Activated T-cell treated with anti-CD3 and anti-CD28 coated beads for 1 hour (primary cell): ENCODE measurements around the gene DYTN.

Experiments used
- DNase-seq: peaks from one replicate; pipeline ENCODE4 v3.0.0-alpha.2; 2020; ENCODE audit warnings: low read depth

The DYTN gene

DNA sequence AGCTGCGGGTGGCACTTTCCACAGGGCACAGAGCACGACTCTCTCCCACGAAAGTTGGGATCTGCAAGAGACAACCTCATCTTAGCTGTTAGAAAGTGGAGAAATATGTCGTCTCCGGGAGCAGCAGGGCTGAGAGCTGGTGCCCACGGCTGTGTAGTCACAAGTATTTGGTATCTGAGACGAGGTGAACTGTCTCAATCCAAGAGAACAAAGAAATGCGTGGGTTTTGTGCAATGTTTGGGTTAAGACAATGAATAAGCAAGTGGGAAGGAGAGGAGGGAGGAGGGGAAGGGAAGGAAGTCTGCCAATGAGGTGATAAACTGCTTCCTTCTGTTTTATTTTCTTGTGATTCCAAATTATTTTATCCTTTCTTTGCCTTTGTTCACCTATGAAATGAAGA lies 18.0 kb downstream of the DYTN start:
- DNase-seq: no peak

DNA sequence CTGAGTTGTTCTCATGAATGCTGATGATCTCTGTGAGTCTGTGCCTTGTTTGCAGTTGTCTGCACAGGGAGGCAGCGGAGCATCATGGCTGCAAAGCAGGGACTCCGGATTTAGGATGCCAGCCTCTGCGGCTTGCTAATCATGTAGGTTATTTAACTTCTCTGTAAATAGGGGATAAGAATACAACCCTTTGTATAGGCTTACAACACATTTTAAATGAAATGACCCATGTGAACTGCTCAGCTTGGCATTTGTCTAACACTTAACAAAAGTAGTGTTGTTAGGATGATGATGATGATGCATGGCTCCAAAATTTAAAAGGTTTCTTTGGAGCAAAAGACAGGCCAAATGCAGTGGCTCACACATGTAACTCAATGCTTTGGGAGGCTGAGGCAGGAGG lies 19.4 kb downstream of the DYTN start:
- DNase-seq: no peak

DNA sequence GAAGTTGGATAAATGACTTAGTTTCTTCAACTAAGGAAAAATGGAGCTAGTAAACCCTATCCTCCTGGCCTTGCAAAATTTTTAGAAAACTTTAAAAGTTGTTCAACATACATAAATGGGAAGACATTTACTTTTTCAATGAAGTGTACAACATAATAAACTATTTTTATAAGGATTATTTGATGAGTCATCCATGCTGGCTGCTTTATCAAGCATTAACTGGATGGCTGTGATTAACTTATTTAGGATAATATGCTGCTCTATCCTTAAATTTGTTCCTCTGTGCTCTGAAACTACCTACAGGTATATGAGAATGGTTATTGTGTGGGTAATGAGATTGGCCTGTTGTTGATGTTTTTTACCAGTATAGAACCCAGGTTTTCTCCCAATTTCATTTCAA lies 21.3 kb downstream of the DYTN start:
- no peak for DNase-seq

DNA sequence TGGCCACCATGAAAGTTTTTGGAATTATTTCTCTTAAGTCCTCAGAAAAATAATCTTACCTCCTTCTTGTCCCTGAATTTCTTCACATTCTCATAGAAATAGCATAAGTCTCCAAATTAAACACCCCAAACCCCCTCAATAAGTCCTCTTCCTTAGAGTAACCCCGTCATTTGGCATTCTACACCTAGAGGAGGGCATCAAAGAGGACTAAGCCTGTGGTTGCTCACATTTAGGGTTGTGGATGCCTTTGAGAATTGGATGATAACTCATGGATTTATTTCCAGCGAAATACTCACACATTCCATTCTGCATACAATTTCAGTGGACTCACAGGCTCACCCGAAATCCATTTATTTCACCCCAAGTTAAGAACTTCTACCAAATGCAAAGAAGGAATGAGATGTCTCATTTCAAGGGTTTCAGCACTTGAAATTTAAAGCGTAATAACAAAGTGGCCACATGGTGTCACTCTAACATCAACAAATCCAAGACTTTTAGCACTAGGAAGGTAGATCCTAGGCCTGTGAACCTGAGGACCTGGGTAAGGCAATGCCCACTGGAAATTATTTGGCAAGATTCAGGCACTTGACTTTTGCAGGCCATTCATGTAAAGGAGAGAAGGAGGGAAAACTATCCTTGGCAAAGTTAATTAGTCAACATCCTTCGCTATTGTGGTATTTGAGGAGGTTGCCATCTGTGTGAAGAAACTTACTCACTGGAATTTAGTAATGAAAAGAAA lies 24.6 kb downstream of the DYTN start:
- DNase-seq: no peak

DNA sequence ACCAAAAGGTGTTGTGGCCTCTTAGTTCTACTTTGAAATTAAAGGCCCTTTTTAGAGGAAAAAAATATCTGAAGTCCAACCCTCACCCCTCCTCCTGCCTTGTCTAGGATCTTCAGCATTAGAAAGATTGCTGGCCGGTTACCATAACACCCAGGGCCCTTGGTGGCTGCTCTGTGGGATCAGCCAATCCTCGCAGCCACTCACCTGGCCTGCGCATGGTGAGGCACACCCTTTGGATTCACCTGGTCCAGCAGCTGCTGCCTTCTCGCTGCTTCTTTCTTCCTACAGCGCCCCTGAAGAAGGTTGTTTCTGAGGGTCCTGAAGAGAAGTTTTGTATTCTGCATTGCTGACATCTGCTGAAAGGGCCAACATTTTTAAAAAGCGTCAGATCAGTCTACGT lies 25.2 kb downstream of the DYTN start:
- no peak for DNase-seq

DNA sequence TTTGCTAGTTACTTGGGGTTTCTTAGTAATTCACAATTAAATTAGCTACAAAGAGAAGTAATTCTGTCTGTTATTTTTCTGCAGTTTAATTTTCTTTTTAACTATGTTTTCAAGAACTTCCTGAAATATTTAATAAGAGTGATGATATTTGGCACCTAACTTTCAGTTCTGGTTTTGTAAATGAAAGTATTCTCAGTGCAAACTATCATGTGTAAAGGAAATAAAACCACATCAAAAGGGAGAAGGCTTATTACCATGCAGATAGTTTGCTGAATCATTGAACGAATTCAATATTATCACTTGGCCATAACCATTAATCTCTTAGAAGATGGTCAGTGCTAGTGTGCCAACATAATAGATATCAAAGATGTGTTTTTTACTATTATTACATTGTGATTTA lies 29.2 kb downstream of the DYTN start:
- DNase-seq: no peak

DNA sequence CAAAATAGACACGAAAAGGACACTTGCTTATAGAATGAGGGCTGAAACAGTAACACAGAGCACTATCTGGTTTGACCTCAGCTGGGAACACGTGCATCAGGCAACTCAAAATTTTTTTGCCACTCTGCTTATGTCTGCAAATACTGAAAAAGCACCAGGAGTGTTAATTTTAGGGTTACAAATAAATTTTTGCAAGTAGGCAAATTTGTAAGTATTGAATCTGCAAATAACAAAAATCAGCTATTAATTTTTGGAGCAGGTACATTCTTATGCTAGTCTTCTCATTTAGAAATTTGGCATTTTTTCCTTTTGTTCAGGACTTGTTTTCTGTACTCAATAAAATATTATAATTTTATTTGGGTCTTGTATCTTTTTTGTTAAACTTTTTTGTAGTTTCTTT lies 29.7 kb downstream of the DYTN start:
- DNase-seq: no peak

DNA sequence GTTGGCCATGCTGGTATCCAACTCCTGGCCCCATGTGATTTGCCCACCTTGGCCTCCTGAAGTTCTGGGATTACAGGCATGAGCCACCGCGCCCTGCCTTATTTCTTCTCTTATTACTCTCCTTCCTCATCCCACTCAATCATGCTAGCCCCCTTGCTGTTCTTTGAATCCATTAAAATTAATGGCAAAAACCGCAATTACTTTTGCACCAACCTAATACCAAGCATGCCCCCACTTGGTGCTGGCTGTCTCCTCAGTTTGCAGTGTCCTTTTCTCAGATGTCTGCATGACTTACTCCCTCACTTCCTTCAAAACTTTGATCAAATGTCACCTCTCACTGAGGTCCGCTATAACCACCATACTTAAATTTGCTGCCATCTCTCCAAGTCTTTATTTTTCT lies 34.6 kb downstream of the DYTN start:
- no peak for DNase-seq

DNA sequence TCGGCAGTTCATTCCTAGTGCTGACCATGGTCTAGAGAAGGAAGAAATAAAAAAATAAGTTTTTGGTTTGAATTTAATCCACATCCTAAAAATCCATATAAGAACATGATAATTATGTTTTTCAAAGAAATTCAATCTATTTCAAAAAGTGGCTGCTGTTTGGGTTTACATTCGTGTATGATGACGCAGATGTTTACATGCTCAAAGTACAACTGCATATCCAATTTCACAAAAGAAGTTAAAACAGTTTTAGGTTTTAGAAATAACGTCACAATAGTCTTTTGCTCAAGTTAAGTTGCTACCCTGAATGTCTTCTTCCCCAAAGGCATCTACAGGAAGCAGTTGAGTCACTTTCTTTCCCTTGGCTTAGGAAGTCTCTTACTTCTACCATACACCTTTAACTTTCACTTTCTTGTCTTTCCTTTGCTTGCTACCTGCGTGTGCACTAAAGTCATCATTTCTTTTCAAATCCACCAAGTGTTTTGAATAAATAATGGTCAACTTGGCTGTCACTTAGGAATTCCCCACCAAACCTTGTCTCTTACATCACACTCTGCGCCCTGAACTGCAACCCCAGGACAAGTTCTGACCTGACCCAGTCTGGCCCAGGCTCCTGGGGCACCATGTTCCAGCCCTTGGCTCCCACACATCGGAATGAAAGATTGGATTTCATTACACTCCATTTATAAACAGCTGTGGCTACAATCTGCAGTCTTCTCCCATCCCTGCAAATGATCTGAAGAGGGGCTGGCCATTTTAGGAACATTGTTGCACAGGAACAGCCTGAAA lies 47.5 kb downstream of the DYTN start:
- DNase-seq: no peak

DNA sequence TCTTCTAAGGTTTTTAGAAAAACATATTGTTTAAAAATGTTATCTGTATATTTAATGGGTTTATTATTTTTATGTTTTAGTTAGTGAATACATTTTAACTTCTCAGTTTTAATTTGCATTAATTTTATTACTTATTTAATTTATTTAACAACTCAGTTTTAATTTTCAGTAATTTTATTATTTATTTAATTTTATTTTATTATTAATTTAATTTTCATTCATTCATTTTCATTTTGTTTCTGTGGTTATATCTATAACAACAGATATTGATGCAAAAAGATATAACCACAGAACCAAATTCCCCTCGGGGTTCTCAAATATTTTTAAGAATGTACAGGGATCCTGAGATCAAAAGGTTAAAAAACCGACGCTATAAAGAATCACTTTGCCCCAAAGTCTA lies 52.9 kb downstream of the DYTN start:
- no peak for DNase-seq

DNA sequence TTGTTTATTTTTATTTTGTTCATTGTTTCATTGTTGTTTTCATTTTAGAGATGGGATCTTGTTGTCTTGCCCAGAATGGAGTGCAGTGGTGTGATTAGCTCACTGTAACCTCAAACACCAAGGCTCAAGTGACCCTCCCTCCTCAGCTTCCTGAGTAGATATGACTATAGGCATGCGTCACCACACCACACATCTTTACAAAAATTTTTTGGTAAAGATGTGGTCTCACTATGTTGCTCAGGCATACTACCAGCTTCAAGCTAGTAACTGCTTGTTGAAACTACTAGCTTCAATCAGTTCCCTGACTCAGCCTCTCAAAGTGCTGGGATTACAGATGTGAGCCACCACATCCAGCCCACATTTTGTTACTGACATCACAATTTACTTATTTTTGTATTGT lies 61.1 kb downstream of the DYTN start:
- DNase-seq: no peak

DNA sequence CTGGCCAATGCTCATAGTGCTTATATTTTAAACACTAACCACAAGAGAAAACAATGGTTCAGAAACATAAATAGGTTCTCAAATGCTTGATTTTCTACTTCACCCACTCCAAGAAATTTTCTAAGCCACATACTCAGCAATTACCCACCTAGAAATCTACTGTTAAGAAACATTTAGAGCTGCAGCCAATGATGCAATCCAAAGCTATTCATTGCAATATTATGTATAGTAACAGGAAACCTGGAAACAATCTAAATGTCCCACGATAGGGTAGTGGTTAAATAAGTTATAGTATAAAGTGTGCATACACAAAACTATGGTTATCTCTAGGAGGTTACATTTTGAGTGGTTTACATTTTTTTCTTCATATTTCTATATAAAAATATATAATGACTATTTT lies 70.2 kb downstream of the DYTN start:
- no peak for DNase-seq

DNA sequence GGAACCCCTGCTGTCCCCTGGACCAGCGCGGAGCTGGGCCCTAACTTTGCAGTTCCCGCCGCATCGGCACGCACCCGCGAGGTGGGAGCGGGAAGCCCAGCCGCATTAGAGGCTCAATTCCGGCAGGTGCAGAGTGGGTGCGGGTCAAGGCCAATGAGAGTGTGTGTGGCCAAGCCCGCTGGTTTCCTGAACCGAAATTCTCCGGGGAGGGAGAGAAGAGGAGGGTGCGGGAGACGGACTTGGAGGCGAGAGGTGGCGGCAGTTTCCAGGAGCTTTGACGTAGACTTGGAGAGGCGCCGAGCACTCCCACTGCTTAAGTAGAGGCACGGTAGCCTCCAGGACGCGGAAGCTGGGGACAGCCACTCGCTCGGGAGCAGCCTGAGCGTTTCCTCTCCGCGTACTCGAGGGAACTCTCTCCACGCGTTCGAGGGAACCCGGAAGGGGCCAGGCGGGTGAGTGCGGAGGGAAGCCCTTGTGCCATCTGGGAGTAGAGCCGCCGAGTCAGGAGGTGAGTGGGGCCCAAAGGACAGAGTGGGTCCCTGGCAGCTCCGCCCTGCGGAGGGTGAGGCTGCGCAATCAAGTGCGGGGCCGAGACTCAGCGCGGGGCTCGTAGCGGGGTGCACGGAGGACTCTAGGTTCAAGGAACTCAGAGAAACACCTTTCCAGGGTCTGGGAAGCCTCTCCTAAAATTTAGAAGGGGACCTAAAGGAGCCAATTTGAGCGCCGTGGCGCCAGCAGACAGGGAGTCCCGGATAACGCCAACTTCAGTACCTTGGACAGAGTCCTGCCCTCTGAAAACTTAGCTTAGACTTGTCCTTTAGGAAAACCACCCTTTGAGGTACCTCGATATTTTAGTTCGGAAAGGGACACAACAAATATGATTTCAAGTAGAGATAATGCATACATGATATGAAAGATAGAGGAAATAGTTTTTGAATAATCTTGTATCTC lies 75.8 kb downstream of the DYTN start, which contains the start of gene FAM237A:
Gene FAM237A, plus strand, starts transcription at position 413 of the 951 bp plus-strand sequence. CDS start 1,750 bp downstream, outside the sequence.
- DNase-seq: no peak

DNA sequence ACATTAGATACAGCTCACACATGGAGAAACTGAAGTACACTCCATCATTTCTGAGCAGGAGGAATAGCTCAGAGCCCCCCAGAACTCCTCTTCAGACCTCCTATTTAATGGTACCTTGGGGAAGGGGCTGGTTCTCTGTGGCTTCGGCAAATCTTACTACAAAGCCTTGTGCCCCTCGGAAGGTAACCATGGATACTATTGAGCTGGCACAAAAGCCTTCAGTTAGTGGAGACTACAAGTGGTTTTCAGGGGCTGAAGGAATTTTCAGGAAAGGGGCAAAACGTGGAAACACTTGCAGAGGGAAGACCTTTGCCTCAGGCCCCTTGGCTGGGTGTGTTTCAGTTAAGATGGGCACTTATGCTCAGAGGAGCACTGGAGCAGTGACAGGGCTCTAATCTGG lies 77.0 kb downstream of the DYTN start:
- DNase-seq: no peak

DNA sequence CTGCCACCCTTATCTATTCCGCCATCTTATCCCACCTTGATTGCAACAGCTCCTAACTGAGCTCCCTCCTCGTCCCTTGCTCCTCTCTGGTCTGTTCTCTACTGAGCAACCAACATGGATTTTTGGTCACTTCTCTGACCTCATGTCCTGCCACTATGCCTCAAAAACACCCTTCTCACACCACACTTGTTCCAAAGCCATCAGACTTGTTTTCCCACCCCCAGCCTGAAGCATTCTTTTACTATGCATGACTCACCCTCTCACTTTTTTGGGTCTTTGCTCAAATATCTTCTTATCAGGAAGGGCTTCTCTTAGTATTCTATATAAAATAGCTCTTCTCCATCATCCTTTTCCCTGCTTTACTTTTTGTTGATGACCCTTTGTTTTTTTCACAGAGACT lies 78.6 kb downstream of the DYTN start:
- DNase-seq: no peak

DNA sequence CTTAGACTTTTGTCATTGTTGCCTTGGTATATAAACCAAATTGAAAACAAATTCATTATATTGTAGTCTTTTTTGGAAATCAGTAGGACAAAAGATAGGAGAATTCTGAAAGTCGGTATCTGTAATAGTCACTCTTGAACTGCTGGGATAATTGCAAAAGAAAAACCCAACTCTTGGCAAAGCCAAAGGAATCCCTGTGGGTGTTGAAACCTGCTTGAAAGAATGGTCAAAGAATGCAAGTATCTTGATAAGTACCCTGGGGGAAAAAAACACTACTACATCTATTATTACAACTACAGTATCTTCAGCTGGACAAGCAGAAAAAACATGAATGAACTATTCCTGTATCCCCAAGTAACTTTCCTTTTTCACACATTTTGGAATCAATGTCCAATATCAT lies 83.2 kb downstream of the DYTN start:
- DNase-seq: no peak

DNA sequence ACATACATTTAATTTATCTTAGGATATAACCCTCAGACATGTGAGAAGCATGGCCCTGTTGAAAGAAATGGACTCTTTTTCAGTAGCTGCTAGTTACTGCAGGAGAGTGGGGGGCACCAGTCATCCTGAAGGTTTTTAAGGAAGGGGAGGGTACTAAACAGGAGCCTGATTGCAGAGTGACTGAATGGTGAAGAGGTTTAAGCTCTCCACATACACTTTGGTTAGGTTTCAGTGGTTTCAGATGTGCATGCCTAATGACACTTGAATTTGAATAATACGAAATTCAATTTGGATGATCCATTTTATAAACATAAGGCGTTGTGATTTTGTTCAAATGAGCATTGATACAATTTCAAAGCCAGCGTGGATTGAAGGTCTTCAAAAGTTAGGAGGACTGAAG lies 86.9 kb downstream of the DYTN start:
- no peak for DNase-seq

DNA sequence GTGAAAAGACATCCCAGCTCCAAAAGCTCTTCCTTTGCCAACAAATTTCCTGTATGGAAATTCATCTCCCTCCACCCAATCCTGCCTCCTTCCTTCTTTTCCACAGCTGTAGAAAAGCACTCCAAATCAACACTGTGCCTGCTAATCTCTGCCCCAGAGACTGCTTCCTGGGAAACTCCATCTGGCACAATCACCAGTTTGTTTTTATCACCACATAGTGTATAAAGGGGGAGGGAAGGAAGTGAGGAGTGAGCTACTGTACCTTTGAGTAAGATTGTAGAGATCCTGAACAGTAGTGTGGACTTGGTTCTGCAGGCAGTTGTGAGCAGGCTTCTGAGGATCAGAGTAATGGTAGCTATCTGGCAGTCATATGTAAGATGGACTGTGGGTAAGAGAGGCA lies 90.6 kb downstream of the DYTN start:
- no peak for DNase-seq

DNA sequence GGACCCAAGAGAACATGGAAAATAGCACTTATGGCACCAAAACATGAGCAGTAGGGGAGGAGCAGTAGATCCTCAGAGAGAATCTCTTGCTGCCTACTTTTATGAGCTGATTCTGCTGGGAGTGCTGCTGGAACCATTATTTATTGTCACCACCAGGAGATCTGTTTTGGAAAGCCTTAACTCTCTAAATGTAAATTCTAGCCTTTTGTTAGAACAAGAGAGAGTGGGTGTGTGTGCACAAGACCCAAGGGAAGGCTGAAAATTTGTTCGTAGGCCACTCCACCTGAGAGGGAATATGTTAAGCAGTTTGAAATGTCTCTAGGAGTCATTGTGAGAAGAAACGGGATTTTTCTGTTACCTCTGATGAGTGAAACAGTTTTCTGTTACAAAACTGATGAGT lies 92.1 kb downstream of the DYTN start:
- DNase-seq: no peak

DNA sequence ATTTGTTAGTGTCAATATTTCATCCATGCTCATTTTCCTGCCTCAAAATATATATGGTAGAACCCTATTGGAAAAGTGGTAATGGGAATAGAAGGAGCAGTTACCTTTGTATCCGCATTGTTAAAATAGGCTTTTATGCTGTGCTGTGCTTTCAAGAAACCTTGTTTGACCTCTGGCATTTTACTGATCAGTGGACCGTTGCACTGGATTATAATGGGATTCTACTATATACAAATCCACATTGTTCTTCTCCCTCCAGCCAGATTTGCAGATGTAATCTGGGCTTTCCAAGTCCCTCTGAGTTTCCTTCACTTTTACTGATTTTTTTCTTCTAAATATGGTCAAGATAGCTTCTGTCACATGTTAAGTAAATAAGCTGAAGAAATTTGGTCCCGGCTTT lies 99.2 kb downstream of the DYTN start:
- DNase-seq: no peak

DNA sequence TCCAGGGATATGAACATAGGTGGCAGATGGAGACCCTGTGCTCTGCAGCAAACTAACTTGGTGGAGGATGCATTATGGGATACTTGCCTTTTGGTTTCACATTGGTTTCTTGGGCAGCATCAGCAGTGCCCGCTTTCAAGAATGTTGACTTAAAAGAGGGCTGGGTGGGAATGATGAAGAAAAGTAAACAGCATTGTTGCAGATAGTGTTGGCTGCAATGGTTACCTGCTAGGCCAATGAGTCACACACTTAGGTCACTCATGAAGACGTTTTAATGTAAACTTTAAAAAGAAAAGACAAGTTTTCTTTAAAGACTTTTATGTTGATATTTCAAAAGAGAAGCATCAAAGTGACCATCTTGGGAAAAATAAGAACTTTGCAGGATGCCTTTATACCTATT lies 102.0 kb downstream of the DYTN start:
- DNase-seq: no peak

DNA sequence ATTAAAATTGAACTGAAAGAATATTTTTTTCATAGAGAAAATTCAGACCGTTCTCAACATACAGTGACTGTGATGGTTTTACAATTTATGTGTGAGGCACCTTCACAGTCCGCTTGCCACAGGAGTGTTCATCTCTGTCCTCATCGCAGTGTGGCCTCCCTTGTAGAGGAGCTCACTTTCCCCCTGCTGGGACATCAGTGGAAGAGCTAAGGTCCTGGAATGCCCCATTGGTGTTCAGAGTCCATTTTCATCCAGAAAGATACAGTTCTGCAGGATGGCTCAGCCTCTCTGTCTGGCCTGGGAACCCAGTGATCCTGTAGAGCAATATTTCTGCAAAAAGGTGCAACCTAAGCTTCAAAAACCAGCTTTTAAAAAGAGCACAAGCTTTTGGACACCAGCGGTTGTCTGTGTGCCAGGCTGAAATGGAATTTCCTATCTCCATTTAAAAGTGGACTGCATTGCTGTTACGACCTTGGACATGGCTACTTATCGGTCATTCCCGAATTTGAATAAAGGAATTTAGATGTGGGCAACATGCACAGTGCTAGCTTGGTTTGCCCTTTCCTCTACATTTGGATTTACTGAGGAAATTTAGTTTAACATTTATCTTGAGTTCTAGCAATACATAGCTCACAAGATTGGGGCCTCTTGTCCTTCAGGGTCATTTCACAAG lies 102.6 kb downstream of the DYTN start:
- no peak for DNase-seq
